ENCODE results near the gene MINDY3. TPM values are rescaled to one million over a fixed set of nuclear protein-coding genes. Genes with fewer than 3 reads are reported as not detected.

Gene MINDY3
- total and polyA plus RNA-seq, 4 donors = 6.5 to 16.1 (median 12.3) TPM

GRCh38 chr10:15836807-15837206 is 23.5 kb downstream of the MINDY3 start (continued):
- TF ChIP-seq, protein P1, sequence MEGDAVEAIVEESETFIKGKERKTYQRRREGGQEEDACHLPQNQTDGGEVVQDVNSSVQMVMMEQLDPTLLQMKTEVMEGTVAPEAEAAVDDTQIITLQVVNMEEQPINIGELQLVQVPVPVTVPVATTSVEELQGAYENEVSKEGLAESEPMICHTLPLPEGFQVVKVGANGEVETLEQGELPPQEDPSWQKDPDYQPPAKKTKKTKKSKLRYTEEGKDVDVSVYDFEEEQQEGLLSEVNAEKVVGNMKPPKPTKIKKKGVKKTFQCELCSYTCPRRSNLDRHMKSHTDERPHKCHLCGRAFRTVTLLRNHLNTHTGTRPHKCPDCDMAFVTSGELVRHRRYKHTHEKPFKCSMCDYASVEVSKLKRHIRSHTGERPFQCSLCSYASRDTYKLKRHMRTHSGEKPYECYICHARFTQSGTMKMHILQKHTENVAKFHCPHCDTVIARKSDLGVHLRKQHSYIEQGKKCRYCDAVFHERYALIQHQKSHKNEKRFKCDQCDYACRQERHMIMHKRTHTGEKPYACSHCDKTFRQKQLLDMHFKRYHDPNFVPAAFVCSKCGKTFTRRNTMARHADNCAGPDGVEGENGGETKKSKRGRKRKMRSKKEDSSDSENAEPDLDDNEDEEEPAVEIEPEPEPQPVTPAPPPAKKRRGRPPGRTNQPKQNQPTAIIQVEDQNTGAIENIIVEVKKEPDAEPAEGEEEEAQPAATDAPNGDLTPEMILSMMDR (IDR thresholded peaks at IDR 0.05; ENCODE audit: low read depth, low read length, missing input control) = no peak
- TF ChIP-seq FOXA1 (IDR thresholded peaks at IDR 0.05) = no peak

DNA sequence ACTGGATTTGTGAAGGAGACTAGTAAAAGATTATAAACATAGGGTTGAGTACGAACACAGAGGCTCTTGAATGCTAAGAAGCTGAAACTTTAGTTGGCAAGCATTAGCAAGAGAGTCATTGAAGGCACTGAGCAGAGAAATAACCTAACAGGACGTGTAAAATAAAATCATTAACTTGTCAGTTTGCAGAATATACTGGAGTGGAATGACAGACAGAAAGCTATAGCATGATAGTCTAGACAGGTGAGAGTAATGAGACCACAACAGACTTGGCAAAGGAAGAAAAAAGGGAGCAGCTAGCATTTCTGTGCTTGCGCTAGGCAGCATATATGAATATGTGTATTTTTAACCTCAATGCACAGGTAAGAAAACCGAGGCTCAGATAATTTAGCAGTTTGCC is 30.8 kb downstream of the MINDY3 start:
- 91% methylated on average over 4 of the region's 4 CpGs for WGBS
- no peak for TF ChIP-seq SP1 (IDR thresholded peaks at IDR 0.05)
- no peak for TF ChIP-seq RAD21 (IDR thresholded peaks at IDR 0.05)
- TF ChIP-seq ATF3 (IDR thresholded peaks at IDR 0.05) = no peak
- TF ChIP-seq JUND (IDR thresholded peaks at IDR 0.05) = no peak
- no peak for TF ChIP-seq TAF1 (conservative IDR thresholded peaks at IDR 0.05)
- TF ChIP-seq, protein P2, sequence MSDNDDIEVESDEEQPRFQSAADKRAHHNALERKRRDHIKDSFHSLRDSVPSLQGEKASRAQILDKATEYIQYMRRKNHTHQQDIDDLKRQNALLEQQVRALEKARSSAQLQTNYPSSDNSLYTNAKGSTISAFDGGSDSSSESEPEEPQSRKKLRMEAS (IDR thresholded peaks at IDR 0.05) = no peak
- no peak for TF ChIP-seq HNF4A (conservative IDR thresholded peaks at IDR 0.05)
- no peak for TF ChIP-seq EGR1 (IDR thresholded peaks at IDR 0.05; ENCODE audit: low read depth in 2 of 2)
- no peak for TF ChIP-seq NR2F2 (IDR thresholded peaks at IDR 0.05)
- TF ChIP-seq GABPA (IDR thresholded peaks at IDR 0.05 in 1 of 2, conservative IDR thresholded peaks at IDR 0.05 in 1 of 2) = no peak
- no peak for TF ChIP-seq HNF4G (IDR thresholded peaks at IDR 0.05)
- no peak for TF ChIP-seq RXRA (IDR thresholded peaks at IDR 0.05)
- TF ChIP-seq, protein P3, sequence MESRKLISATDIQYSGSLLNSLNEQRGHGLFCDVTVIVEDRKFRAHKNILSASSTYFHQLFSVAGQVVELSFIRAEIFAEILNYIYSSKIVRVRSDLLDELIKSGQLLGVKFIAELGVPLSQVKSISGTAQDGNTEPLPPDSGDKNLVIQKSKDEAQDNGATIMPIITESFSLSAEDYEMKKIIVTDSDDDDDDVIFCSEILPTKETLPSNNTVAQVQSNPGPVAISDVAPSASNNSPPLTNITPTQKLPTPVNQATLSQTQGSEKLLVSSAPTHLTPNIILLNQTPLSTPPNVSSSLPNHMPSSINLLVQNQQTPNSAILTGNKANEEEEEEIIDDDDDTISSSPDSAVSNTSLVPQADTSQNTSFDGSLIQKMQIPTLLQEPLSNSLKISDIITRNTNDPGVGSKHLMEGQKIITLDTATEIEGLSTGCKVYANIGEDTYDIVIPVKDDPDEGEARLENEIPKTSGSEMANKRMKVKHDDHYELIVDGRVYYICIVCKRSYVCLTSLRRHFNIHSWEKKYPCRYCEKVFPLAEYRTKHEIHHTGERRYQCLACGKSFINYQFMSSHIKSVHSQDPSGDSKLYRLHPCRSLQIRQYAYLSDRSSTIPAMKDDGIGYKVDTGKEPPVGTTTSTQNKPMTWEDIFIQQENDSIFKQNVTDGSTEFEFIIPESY (IDR thresholded peaks at IDR 0.05) = no peak
- TF ChIP-seq FOXA2 (IDR thresholded peaks at IDR 0.05) = no peak
- TF ChIP-seq, protein P1 (IDR thresholded peaks at IDR 0.05; ENCODE audit: low read depth, low read length, missing input control) = no peak
- no peak for TF ChIP-seq YY1 (IDR thresholded peaks at IDR 0.05)
- TF ChIP-seq, protein P4, sequence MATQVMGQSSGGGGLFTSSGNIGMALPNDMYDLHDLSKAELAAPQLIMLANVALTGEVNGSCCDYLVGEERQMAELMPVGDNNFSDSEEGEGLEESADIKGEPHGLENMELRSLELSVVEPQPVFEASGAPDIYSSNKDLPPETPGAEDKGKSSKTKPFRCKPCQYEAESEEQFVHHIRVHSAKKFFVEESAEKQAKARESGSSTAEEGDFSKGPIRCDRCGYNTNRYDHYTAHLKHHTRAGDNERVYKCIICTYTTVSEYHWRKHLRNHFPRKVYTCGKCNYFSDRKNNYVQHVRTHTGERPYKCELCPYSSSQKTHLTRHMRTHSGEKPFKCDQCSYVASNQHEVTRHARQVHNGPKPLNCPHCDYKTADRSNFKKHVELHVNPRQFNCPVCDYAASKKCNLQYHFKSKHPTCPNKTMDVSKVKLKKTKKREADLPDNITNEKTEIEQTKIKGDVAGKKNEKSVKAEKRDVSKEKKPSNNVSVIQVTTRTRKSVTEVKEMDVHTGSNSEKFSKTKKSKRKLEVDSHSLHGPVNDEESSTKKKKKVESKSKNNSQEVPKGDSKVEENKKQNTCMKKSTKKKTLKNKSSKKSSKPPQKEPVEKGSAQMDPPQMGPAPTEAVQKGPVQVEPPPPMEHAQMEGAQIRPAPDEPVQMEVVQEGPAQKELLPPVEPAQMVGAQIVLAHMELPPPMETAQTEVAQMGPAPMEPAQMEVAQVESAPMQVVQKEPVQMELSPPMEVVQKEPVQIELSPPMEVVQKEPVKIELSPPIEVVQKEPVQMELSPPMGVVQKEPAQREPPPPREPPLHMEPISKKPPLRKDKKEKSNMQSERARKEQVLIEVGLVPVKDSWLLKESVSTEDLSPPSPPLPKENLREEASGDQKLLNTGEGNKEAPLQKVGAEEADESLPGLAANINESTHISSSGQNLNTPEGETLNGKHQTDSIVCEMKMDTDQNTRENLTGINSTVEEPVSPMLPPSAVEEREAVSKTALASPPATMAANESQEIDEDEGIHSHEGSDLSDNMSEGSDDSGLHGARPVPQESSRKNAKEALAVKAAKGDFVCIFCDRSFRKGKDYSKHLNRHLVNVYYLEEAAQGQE (IDR thresholded peaks at IDR 0.05) = no peak
- no peak for TF ChIP-seq FOXA1 (IDR thresholded peaks at IDR 0.05)
- no peak overlapping the region for H3K4me3 ChIP-seq (ENCODE audit: low read depth in 1 of 3, low read length in 3 of 3)
- no peaks in the 10 kb centered on the region for H3K4me1 ChIP-seq (ENCODE audit: control insufficient read depth in 4 of 4, insufficient read depth in 4 of 4, low read length in 3 of 4)
- no peak for DNase-seq (ENCODE audit: low spot score)
- H3K9me3 ChIP-seq (ENCODE audit: control insufficient read depth in 4 of 4, low read length in 3 of 4) = no peaks in the 10 kb centered on the region
- no peak overlapping the region for H3K27ac ChIP-seq (ENCODE audit: low read depth in 1 of 2, low read length in 2 of 2)
- no peaks in the 10 kb centered on the region for H3K27me3 ChIP-seq (ENCODE audit: control insufficient read depth in 4 of 4, insufficient read depth in 4 of 4, low read length in 3 of 4)
- peaks cover 0 to 22% (median 10%) of the 10 kb centered on the region in 4 donors for H3K36me3 ChIP-seq (ENCODE audit: control insufficient read depth in 4 of 4, insufficient read depth in 3 of 4, low read depth in 1 of 4, low read length in 3 of 4)
- H3K9ac ChIP-seq (ENCODE audit: low read depth in 1 of 2, low read length in 2 of 2) = no peak overlapping the region
